Large intestine (tissue), 3 donors: ENCODE data around the gene SYNPO2L. TPM values are rescaled to one million over a fixed set of nuclear protein-coding genes. Genes with fewer than 3 reads are reported as not detected.
A peak's percentile ranks its signal among the peaks of the same experiment; 100 is the strongest.

Experiments
- DNase-seq, 2 donors: peaks; one replicate each; pipeline versions ENCODE4 v3.0.0 to v3.0.0-alpha.2; 2013
- H3K27ac ChIP-seq: one replicate; pipeline ENCODE4 v1.5.1; 2013; ENCODE audit warnings: low read length
- H3K27me3 ChIP-seq: 2 replicates; pipeline ENCODE4 v1.6.1; 2013; ENCODE audit warnings: low read length; ENCODE audit not compliant: control insufficient read depth, insufficient read depth
- H3K36me3 ChIP-seq: 2 replicates; pipeline ENCODE4 v1.6.1; 2013; ENCODE audit warnings: low read length; ENCODE audit not compliant: control insufficient read depth, insufficient read depth
- H3K4me1 ChIP-seq: one replicate; pipeline ENCODE4 v1.6.1; 2013; ENCODE audit warnings: low read length; ENCODE audit not compliant: control insufficient read depth, insufficient read depth
- H3K4me3 ChIP-seq: one replicate; pipeline ENCODE4 v1.5.1; 2013; ENCODE audit warnings: low read length
- H3K9me3 ChIP-seq: one replicate; pipeline ENCODE4 v1.6.1; 2013; ENCODE audit warnings: mild to moderate bottlenecking, low read depth, low read length, moderate library complexity; ENCODE audit not compliant: control insufficient read depth
- WGBS: methylation state at CpG from one replicate; pipeline ENCODE4 v1.1.5; 2013; ENCODE audit warnings: low lambda C conversion rate; ENCODE audit not compliant: insufficient coverage; 5-methylcytosine and 5-hydroxymethylcytosine counted together
- polyA plus RNA-seq: library from polyadenylated mRNA; unstranded; fragments of 120-200 nt; gene quantifications from one replicate; pipeline ENCODE4 v1.2.1, GENCODE V29; 2013

Gene SYNPO2L
- polyA plus RNA-seq, 1 donor = 0.51 TPM

GRCh38 chr10:73649876-73650536, 5.8 kb downstream of the SYNPO2L start:
- no peaks in the 10 kb centered on the region for H3K9me3 ChIP-seq
- no CpG with 5 or more reads among the region's 6 CpGs for WGBS
- H3K36me3 ChIP-seq = no peaks in the 10 kb centered on the region
- H3K4me1 ChIP-seq = peaks cover 9% of the 10 kb centered on the region
- no peak overlapping the region for H3K4me3 ChIP-seq
- H3K27me3 ChIP-seq = no peaks in the 10 kb centered on the region
- DNase-seq = no peak
- no peak overlapping the region for H3K27ac ChIP-seq

DNA sequence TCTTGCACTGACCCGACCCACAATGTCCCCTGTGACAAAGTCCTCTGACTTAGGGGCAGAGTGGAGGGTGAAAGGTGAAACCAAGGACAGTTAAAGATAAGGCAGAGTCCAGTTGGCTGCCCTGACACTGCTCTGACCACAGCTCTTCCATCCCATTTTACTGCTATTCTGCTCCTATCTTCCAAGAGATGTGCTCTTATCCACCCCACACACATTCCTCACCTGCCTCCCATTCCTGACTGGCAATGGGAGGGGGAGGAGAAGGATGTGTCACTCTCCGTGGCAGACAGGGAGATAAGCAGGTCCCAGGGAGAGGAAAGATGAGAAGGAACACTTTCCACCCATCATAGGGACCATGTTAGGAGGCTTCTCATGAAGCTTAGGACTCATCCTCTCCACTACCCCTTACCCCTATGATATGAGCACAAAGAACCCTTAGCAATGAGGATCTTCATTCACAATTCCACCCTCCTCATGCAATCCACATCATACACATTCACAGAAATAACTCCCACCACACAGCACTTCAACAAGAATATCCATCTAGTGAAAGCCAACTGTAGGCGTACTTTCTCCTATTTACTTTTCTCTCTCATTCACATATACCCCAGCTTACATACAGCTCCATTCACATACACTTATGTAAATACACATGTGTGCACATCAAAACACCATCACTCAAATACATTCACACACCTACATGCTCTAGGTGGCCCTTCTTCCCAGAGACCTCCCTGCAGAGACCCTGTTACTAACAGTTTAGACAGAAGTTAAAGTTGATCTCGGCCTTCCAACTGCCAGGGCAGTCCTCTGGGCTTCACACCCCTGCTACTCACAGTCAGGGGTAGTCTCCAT, 6.6 kb downstream of the SYNPO2L start:
- H3K27me3 ChIP-seq = no peaks in the 10 kb centered on the region
- H3K36me3 ChIP-seq = no peaks in the 10 kb centered on the region
- no peak overlapping the region for H3K27ac ChIP-seq
- no peak for DNase-seq
- H3K9me3 ChIP-seq = no peaks in the 10 kb centered on the region
- WGBS = 100% methylated on average over 1 of the region's 4 CpGs
- peaks cover 9% of the 10 kb centered on the region for H3K4me1 ChIP-seq
- H3K4me3 ChIP-seq = no peak overlapping the region

DNA sequence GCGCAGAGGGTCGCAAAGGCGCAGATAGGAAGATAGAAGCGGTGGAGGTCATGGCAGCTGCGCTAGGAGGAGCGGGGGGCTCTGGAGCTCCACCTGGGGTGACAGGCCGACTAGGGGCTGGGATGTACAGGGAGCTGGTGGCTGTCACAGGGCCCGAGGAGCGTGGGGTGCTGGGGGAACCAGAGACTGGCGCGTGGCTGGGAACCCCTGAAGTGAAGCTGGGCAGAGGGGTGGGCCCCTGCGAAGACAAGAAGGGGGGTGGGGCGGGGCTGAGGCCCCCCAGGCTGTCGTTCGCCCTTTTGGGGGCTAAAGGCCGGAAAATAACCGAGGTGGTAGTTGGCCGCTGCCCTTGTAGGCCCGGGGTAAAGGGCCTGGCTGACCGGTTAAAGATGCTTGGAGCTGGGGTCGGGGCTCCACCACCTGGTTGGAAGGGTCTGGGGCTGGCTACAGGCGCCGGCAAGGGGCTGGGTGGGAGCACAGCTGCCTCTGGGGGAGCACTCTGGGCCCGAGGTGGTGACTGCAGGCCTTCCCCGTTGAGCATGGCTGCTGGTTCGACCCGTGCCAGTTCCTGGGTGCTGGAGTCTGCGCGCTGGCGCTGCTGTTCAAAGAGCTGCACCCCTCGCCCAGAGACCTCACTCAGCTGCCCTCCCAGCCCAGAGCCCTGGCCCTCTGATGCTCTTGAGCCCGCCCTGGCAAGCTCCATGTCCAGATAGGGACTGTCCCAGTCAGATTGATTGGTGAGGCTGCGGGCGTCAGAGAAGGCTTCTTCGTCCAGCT, 7.8 kb downstream of the SYNPO2L start:
- WGBS = no CpG with 5 or more reads among the region's 35 CpGs
- Histone ChIP-seq H3K27me3 (no peaks in the 10 kb centered on the region), H3K27ac (no peak overlapping the region), H3K9me3 (no peaks in the 10 kb centered on the region), H3K4me1 (peaks cover 9% of the 10 kb centered on the region), H3K36me3 (no peaks in the 10 kb centered on the region), H3K4me3 (peak overlapping the region; percentile 75)
- DNase-seq = no peak

GRCh38 chr10:73647211-73647874, 8.5 kb downstream of the SYNPO2L start:
- Histone ChIP-seq H3K36me3 (no peaks in the 10 kb centered on the region), H3K4me3 (peak overlapping the region; percentile 75), H3K27me3 (no peaks in the 10 kb centered on the region), H3K27ac (no peak overlapping the region), H3K9me3 (no peaks in the 10 kb centered on the region), H3K4me1 (peaks cover 9% of the 10 kb centered on the region)
- peak; percentile 42 to 63 for DNase-seq
- no CpG with 5 or more reads among the region's 32 CpGs for WGBS

GRCh38 chr10:73646598-73647041, 9.2 kb downstream of the SYNPO2L start:
- DNase-seq = no peak
- H3K27me3 ChIP-seq = no peaks in the 10 kb centered on the region
- H3K36me3 ChIP-seq = no peaks in the 10 kb centered on the region
- no CpG with 5 or more reads among the region's 9 CpGs for WGBS
- H3K4me3 ChIP-seq = no peak overlapping the region
- H3K27ac ChIP-seq = no peak overlapping the region
- no peaks in the 10 kb centered on the region for H3K9me3 ChIP-seq
- H3K4me1 ChIP-seq = peaks cover 9% of the 10 kb centered on the region

DNA sequence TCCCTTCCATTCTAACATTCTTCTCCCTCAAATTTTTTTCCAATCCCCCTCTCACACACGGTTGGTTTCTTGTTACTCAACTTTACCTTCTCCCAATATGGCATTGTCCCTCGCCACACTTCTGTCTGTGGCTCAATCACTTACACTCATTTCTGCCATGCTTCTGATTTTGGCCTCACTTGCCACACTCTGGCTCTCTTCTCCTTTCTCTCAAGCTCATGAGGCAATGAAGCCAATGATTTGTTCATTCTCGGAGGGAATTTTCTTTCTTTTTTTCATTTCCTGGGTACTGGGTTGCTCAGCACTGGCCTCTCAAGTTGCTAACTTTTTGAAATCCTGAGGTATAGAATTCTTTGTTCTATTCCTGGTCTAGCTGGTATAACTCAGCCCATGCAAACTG, 10.6 kb downstream of the SYNPO2L start:
- no peaks in the 10 kb centered on the region for H3K9me3 ChIP-seq
- no peak overlapping the region for H3K27ac ChIP-seq
- H3K36me3 ChIP-seq = no peaks in the 10 kb centered on the region
- 82% methylated on average over 3 of the region's 3 CpGs for WGBS
- H3K27me3 ChIP-seq = no peaks in the 10 kb centered on the region
- no peak for DNase-seq
- peaks cover 9% of the 10 kb centered on the region for H3K4me1 ChIP-seq
- no peak overlapping the region for H3K4me3 ChIP-seq

GRCh38 chr10:73644767-73645166, 11.1 kb downstream of the SYNPO2L start:
- Histone ChIP-seq H3K27me3 (no peaks in the 10 kb centered on the region), H3K4me1 (peaks cover 9% of the 10 kb centered on the region), H3K27ac (no peak overlapping the region), H3K4me3 (no peak overlapping the region), H3K36me3 (no peaks in the 10 kb centered on the region), H3K9me3 (no peaks in the 10 kb centered on the region)
- no peak for DNase-seq
- WGBS = 71% methylated on average over 1 of the region's 1 CpG

DNA sequence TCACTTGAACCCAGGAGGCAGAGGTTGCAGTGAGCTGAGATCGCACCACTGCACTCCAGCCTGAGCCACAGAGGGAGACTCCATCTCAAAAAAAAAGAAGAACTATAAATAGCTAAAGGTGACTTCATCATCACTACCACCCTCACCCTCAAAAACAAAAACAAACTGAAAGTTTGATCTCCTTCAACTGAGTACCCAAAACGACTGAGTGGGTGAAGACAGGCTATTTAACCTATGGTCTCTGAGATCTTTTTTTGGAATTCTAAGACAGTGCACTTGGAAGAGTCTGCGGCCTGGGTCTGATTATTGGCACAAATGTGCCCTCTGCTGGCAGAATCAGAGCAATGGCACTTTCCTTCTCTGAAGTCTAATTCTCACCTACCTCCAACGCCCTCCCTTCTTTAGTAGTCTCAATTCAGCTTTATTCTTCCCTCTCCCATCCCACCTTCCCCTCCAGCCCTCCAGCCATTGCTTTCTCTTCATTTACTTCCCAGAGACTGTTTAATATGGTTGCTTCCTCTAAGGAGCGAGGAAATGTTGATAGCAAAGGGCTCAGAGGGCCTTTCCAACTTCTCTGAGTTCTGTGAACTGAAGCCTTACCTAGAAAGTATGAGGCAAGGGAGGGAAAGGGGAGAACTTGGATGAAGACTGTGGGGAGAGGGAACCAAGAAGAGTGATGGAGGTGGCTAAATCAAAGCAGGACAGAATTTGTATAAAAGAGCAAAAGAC, 11.7 kb downstream of the SYNPO2L start:
- H3K4me1 ChIP-seq = peaks cover 9% of the 10 kb centered on the region
- 33% methylated on average over 2 of the region's 5 CpGs for WGBS
- DNase-seq = peak; percentile 38 to 49
- H3K4me3 ChIP-seq = no peak overlapping the region
- H3K36me3 ChIP-seq = no peaks in the 10 kb centered on the region
- no peaks in the 10 kb centered on the region for H3K27me3 ChIP-seq
- no peaks in the 10 kb centered on the region for H3K9me3 ChIP-seq
- no peak overlapping the region for H3K27ac ChIP-seq

- DNase-seq = no peak
- H3K27me3 ChIP-seq = no peaks in the 10 kb centered on the region
- no CpG with 5 or more reads among the region's 2 CpGs for WGBS
- H3K9me3 ChIP-seq = no peaks in the 10 kb centered on the region
- no peak overlapping the region for H3K27ac ChIP-seq
- H3K4me1 ChIP-seq = peaks cover 6% of the 10 kb centered on the region
- no peaks in the 10 kb centered on the region for H3K36me3 ChIP-seq
- H3K4me3 ChIP-seq = no peak overlapping the region
Observed at GRCh38 chr10:73643362-73643761, 12.5 kb downstream of the SYNPO2L start.
